Retinal pigment epithelial cell (primary cell): ENCODE results near the gene SUPT4H1.

Experiments
- DNase-seq: peaks from one replicate; pipeline ENCODE4 v3.0.0-alpha.2; 2010; ENCODE audit warnings: low read depth
- H3K4me3 ChIP-seq: 2 replicates; pipeline ENCODE4 v1.5.1; 2011; ENCODE audit warnings: mild to moderate bottlenecking, low read length, control low read depth, moderate library complexity
- CTCF ChIP-seq: conservative IDR thresholded peaks from 2 replicates; pipeline ENCODE4 v1.5.1; 2011; ENCODE audit warnings: low read depth, low read length, control low read depth, inconsistent platforms

The SUPT4H1 gene

GRCh38 chr17:58385359-58385899, 33.4 kb upstream of the SUPT4H1 start:
- no peak overlapping the region for H3K4me3 ChIP-seq
- no peak for DNase-seq
- TF ChIP-seq CTCF, result no peak

DNA sequence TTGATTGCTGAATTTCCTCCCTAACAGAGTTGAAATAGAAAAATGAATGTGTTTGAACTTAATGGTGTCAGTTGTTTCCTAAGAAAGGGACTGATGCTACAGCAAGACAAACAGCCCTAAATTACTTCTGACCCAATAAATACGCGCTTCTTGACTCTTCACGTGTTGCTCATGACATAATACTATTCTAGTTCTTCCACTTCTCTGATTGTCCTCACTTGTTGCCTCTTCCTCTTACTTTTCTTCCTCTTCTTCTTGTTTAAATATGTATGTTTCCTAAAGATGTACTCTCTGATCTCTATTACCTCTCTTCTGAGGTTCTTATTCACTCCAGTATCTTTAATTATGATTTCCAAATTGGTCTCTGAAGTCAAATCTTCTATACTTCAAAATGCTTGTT, 32.9 kb upstream of the SUPT4H1 start:
- DNase-seq, result no peak
- no peak for TF ChIP-seq CTCF
- H3K4me3 ChIP-seq, result no peak overlapping the region

DNA sequence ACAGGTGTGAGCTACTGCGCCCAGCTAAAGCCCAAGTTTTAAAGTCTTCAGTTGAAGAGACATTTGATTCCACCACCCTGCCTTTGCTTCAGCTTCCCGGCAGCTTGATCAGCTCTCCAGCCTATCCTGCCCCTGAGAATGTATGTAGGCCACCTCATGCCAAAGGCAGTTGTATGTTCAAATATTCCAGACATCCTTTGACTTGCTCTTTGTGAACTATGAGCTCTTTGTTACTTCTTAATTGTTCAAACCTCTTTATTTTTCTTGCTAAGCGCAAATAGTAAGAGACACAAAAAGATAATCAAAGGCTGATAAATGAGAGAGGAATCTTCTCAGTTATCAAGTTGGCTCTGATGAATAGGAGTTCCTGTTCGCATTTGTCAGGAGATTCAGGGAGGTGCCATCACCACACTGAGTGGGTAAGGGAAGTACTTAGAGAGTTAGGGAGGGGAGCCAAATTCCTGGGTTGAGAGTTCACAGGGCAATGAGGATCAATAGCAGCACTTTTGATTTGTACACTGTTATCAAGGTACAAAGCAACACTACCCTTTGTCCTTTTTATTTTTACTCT, 32.0 kb upstream of the SUPT4H1 start:
- no peak for TF ChIP-seq CTCF
- DNase-seq, result no peak

DNA sequence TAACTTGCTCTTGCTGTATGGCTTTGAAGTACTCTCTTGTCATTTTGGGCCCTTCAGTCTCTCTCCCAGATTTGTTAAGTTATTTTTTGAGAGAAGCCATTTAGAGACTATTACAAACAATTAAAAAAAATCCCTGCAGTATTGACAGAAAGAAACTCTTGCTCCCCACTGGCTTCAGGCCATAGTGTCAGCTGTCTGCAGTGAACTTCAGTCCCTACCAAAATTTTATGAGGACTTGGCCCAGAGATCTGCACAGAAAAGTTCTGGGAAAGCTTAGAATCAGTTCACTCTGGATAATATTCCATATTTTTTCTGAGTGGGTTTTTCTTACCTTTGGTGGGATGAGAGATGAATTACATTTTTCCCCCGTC, 30.9 kb upstream of the SUPT4H1 start:
- DNase-seq, result no peak
- H3K4me3 ChIP-seq, result no peak overlapping the region
- TF ChIP-seq CTCF, result no peak

More for the DNA sequence above, 32.0 kb upstream of the SUPT4H1 start:
- H3K4me3 ChIP-seq, result no peak overlapping the region

GRCh38 chr17:58382108-58382871, 30.3 kb upstream of the SUPT4H1 start:
- no peak overlapping the region for H3K4me3 ChIP-seq
- no peak for TF ChIP-seq CTCF
- no peak for DNase-seq

DNA sequence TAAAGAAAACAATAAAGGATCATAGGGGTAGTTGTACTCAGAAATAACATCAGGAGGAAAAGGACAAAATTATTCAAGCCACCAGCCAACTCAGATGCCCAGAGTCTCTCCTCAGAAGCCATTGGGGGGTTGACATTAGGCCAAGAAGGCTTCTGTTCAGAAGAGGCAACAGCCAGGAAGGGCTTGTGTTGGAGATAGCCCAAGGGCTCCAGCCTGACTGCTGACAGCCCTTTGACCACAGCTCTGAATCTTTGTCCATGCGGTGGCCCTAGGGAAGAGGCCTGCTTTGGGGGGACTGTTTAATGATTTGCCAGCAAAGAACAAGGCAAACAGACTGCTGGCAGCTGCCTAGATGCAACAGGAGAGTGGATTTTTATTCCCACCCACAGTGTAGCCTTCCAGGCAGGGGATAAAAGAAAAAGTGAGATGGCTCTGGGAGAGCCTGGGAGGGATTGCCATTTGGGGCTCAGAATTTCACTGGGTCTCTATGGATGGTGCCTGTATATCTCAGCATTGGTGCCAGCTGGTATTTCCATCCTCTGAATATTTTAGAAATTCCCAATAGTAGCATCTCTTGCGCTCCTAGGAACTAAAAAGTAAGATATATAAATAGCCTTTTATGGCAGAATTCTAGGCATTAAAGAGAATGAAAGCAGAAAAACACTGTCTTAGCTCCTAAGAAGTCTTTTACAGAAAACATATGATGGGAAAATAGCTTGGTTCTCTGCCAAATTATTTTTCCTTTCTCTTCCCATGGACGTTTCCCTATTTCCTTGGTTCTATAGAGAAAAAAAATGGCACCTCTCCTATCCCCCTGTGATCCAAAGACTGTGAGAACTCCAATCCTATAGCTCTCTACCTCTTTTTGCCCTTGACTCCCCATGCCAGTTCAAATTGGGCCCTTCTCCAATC, 29.4 kb upstream of the SUPT4H1 start:
- TF ChIP-seq CTCF, result no peak
- DNase-seq, result no peak
- no peak overlapping the region for H3K4me3 ChIP-seq
